Stimulated activated effector memory CD8-positive, alpha-beta T cell treated with anti-CD3 and anti-CD28 coated beads, Interleukin-12 subunit alpha, Interleukin-12 subunit beta, amount 100 ng/mL, for 72 hours (primary cell): ENCODE measurements around the gene CALCOCO1.
"Not testable (repeated sequence)": the region's sequence is repeated elsewhere in the genome, so short reads cannot be mapped to it uniquely, and the experiment has no call there.

Source experiments
- ATAC-seq: fragments of 150-1000 bp; cut with Tn5 transposase; 2 replicates; pipeline ENCODE4 v1.10.0; 2021
- DNase-seq, 2 donors: peaks; one replicate each; pipeline ENCODE4 v3.0.0; 2021 to 2022; ENCODE audit warnings: low spot score in 2 of 2
- H3K27ac Mint-ChIP-seq: one replicate; pipeline ENCODE4 v1.8.0; 2022; ENCODE audit warnings: mild to moderate bottlenecking, mixed read lengths
- H3K36me3 Mint-ChIP-seq: one replicate; pipeline ENCODE4 v1.8.0; 2022; ENCODE audit warnings: mild to moderate bottlenecking, mixed read lengths
- H3K4me1 Mint-ChIP-seq: one replicate; pipeline ENCODE4 v1.8.0; 2022; ENCODE audit warnings: mixed read lengths
- H3K4me3 Mint-ChIP-seq: one replicate; pipeline ENCODE4 v1.8.0; 2022; ENCODE audit warnings: mild to moderate bottlenecking, mixed read lengths
- H3K9me3 Mint-ChIP-seq: one replicate; pipeline ENCODE4 v1.8.0; 2022; ENCODE audit warnings: mixed read lengths

Gene CALCOCO1

GRCh38 chr12:53728206-53728605 is 954 bp upstream of the CALCOCO1 start:
- ATAC-seq (no peak), DNase-seq (no peak)
- Mint-ChIP-seq H3K9me3 (no peaks in the 10 kb centered on the region), H3K4me1 (peaks cover 37% of the 10 kb centered on the region), H3K36me3 (peaks cover 30% of the 10 kb centered on the region), H3K4me3 (peak overlapping the region; percentile 90), H3K27ac (peak overlapping the region; percentile 89)

GRCh38 chr12:53726946-53727309 is 324 bp downstream of the CALCOCO1 start:
- no peak for ATAC-seq
- no peaks in the 10 kb centered on the region for H3K9me3 Mint-ChIP-seq
- DNase-seq, result no peak
- H3K36me3 Mint-ChIP-seq, result peaks cover 43% of the 10 kb centered on the region
- peaks cover 37% of the 10 kb centered on the region for H3K4me1 Mint-ChIP-seq
- peak overlapping the region; percentile 89 for H3K27ac Mint-ChIP-seq
- peak overlapping the region; percentile 90 for H3K4me3 Mint-ChIP-seq

DNA sequence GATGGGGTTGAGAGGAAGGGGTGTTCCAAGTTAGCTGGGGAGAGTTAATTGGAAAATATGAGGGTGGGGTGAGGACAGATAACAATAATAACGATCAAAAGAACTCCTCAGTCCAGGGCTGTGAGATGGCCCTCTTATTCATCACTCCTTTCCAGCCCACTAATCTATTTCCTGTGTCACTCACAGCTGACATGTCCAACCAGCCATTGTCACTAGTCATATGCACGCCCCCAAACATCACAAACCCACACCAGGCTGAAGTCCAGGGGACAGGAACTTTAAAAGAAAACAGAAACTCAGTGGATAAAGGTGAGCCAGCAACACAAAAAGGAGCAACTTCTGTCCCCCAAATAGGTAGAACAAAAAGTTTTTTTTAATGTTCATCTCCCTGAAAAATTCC is 911 bp downstream of the CALCOCO1 start:
- ATAC-seq (peak; percentile 65), DNase-seq (no peak)
- peak overlapping the region; percentile 89 for H3K27ac Mint-ChIP-seq

DNA sequence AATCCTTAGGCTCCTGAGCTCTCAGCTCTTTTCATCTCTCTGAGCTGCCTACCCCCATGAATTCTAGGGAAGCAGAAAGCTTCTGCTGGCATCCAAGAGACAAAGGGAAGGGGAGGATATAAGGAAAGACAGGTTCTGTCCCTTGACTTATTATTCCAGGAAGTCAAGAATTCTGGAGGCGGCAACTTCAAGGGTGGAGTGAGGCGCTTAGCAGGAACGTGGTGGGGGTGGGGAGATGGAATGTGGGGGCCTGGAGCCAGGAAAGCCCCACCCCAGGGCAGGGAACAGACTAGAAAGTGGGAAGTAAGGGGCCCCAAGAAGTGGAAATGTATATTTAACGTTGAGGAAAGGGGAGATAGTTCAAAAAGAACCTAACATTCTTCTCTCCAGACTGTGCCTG is 1.4 kb downstream of the CALCOCO1 start:
- Mint-ChIP-seq H3K4me1 (peaks cover 37% of the 10 kb centered on the region), H3K27ac (peak overlapping the region; percentile 89), H3K9me3 (no peaks in the 10 kb centered on the region), H3K4me3 (peak overlapping the region; percentile 90), H3K36me3 (peaks cover 54% of the 10 kb centered on the region)
- ATAC-seq (no peak), DNase-seq (no peak)

More for the DNA sequence above, 911 bp downstream of the CALCOCO1 start:
- peak overlapping the region; percentile 90 for H3K4me3 Mint-ChIP-seq
- peaks cover 37% of the 10 kb centered on the region for H3K4me1 Mint-ChIP-seq
- no peaks in the 10 kb centered on the region for H3K9me3 Mint-ChIP-seq
- peaks cover 49% of the 10 kb centered on the region for H3K36me3 Mint-ChIP-seq

GRCh38 chr12:53722450-53723041 is 4.7 kb downstream of the CALCOCO1 start:
- Mint-ChIP-seq H3K36me3 (peaks cover 83% of the 10 kb centered on the region), H3K9me3 (no peaks in the 10 kb centered on the region), H3K4me1 (peaks cover 29% of the 10 kb centered on the region), H3K27ac (peak overlapping the region; percentile 32), H3K4me3 (no peak overlapping the region)
- no peak for ATAC-seq
- DNase-seq, result no peak

- ATAC-seq, result no peak
- Mint-ChIP-seq H3K9me3 (no peaks in the 10 kb centered on the region), H3K4me3 (no peak overlapping the region), H3K27ac (peak overlapping the region; percentile 60), H3K4me1 (peaks cover 13% of the 10 kb centered on the region), H3K36me3 (peaks cover 89% of the 10 kb centered on the region)
- DNase-seq, result no peak
Measured at GRCh38 chr12:53720946-53721345, 6.3 kb downstream of the CALCOCO1 start.

GRCh38 chr12:53719649-53720048 is 7.6 kb downstream of the CALCOCO1 start:
- no peak for DNase-seq
- H3K4me3 Mint-ChIP-seq, result no peak overlapping the region
- ATAC-seq, result no peak
- peaks cover 5% of the 10 kb centered on the region for H3K4me1 Mint-ChIP-seq
- peaks cover 83% of the 10 kb centered on the region for H3K36me3 Mint-ChIP-seq
- no peak overlapping the region for H3K27ac Mint-ChIP-seq
- H3K9me3 Mint-ChIP-seq, result no peaks in the 10 kb centered on the region

GRCh38 chr12:53718567-53718966 is 8.7 kb downstream of the CALCOCO1 start:
- not testable (repeated sequence) for H3K9me3 Mint-ChIP-seq, H3K4me3 Mint-ChIP-seq, H3K27ac Mint-ChIP-seq, ATAC-seq, DNase-seq, H3K4me1 Mint-ChIP-seq
- peaks cover 78% of the 10 kb centered on the region for H3K36me3 Mint-ChIP-seq

GRCh38 chr12:53717319-53717718 is 9.9 kb downstream of the CALCOCO1 start:
- DNase-seq (no peak), ATAC-seq (no peak)
- no peak overlapping the region for H3K27ac Mint-ChIP-seq
- peaks cover 74% of the 10 kb centered on the region for H3K36me3 Mint-ChIP-seq
- H3K4me1 Mint-ChIP-seq, result no peaks in the 10 kb centered on the region
- H3K9me3 Mint-ChIP-seq, result no peaks in the 10 kb centered on the region
- H3K4me3 Mint-ChIP-seq, result no peak overlapping the region

DNA sequence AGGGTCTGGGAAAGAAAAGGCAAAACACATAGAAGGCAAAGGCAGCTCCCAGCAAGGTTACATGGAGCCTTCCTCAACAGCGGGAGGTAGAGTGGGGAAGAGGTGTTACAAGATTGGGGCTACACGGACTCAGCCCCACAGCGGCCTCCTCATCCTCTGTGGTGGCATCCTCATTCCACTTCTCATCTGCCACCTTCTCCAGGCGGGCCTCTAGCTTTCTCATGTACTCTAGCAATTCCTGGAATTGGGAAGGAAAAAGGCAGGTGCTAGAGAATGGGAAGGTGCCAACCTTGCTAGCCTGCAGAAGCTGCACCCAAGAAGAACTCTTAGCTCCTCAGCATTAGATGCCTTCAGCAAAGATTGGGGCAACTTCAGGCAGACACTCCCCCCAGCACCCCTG is 13.2 kb downstream of the CALCOCO1 start:
- no peak overlapping the region for H3K27ac Mint-ChIP-seq
- DNase-seq (no peak), ATAC-seq (no peak)
- H3K4me1 Mint-ChIP-seq, result no peaks in the 10 kb centered on the region
- no peaks in the 10 kb centered on the region for H3K9me3 Mint-ChIP-seq
- peaks cover 51% of the 10 kb centered on the region for H3K36me3 Mint-ChIP-seq
- H3K4me3 Mint-ChIP-seq, result no peak overlapping the region

GRCh38 chr12:53713516-53713915 is 13.7 kb downstream of the CALCOCO1 start:
- Mint-ChIP-seq H3K4me1 (no peaks in the 10 kb centered on the region), H3K27ac (peak overlapping the region; percentile 71)
- ATAC-seq, result no peak

DNA sequence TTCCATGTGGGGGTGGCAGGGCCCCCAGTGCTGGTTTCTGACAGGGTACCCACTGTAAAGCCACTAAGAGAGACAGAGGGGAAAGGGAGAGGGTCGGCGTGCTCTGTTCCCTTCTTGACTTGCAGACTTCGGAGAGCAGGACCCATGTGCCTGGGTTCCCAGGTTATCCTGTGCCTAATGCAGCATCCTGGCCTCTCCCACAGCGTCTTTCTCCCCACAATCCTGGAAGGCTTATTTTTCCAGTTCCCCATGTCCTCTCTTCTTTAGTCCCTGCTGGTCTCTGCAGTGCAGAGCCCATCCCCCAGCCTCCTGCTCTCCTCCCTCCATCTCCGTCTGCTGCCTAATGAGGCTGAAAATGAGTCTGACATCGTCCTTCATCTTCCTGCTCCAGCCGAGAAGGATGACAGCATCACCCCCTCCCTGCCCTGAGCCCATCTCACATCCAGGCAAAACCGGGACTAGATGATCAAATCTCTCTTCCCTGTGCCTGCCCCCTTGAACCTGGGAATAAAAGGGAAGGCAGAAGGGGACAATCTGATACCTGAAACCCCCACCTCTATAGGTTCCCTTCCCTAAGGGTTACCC is 15.1 kb downstream of the CALCOCO1 start:
- DNase-seq, result no peak
- no peaks in the 10 kb centered on the region for H3K9me3 Mint-ChIP-seq
- H3K4me1 Mint-ChIP-seq, result no peaks in the 10 kb centered on the region
- H3K27ac Mint-ChIP-seq, result no peak overlapping the region
- ATAC-seq, result no peak
- peaks cover 39% of the 10 kb centered on the region for H3K36me3 Mint-ChIP-seq
- H3K4me3 Mint-ChIP-seq, result no peak overlapping the region

More at GRCh38 chr12:53713516-53713915, 13.7 kb downstream of the CALCOCO1 start:
- Mint-ChIP-seq H3K9me3 (no peaks in the 10 kb centered on the region), H3K4me3 (no peak overlapping the region), H3K36me3 (peaks cover 46% of the 10 kb centered on the region)
- DNase-seq, result no peak

DNA sequence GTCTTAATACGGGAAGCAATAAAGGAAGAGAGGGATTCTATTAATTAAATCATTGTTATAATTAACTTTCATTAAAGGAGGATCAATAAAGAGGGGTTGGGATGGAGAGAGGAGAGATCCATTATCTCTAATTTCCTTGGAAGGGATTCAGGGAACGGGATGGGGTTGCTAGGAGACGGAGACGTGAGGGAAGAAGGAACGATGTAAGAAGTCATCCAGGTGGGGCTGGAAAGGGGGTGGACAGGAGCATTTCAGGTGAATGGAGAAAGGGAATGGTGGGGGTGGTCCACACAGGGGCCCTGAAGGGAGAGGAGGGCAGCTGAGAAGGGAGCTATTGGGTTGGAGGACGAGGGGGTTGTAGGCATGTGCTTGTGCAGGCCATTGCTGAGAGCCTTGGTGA is 17.2 kb downstream of the CALCOCO1 start:
- Mint-ChIP-seq H3K4me3 (no peak overlapping the region), H3K9me3 (no peaks in the 10 kb centered on the region), H3K27ac (peak overlapping the region; percentile 15)

GRCh38 chr12:53709671-53710070 is 17.6 kb downstream of the CALCOCO1 start:
- ATAC-seq, result no peak
- H3K27ac Mint-ChIP-seq, result no peak overlapping the region
- H3K36me3 Mint-ChIP-seq, result peaks cover 24% of the 10 kb centered on the region
- no peak overlapping the region for H3K4me3 Mint-ChIP-seq
- no peaks in the 10 kb centered on the region for H3K9me3 Mint-ChIP-seq
- H3K4me1 Mint-ChIP-seq, result no peaks in the 10 kb centered on the region
- no peak for DNase-seq

More for the DNA sequence above, 17.2 kb downstream of the CALCOCO1 start:
- peaks cover 24% of the 10 kb centered on the region for H3K36me3 Mint-ChIP-seq
- DNase-seq (no peak), ATAC-seq (no peak)
- no peaks in the 10 kb centered on the region for H3K4me1 Mint-ChIP-seq

GRCh38 chr12:53706080-53706479 is 21.2 kb downstream of the CALCOCO1 start:
- Mint-ChIP-seq H3K9me3 (no peaks in the 10 kb centered on the region), H3K4me3 (no peak overlapping the region), H3K27ac (no peak overlapping the region), H3K36me3 (no peaks in the 10 kb centered on the region), H3K4me1 (peaks cover 8% of the 10 kb centered on the region)
- ATAC-seq, result no peak
- no peak for DNase-seq

- no peak overlapping the region for H3K4me3 Mint-ChIP-seq
- H3K9me3 Mint-ChIP-seq, result no peaks in the 10 kb centered on the region
- ATAC-seq (no peak), DNase-seq (no peak)
- H3K27ac Mint-ChIP-seq, result no peak overlapping the region
- H3K4me1 Mint-ChIP-seq, result peaks cover 8% of the 10 kb centered on the region
- H3K36me3 Mint-ChIP-seq, result no peaks in the 10 kb centered on the region
Measured at GRCh38 chr12:53703756-53704155, 23.5 kb downstream of the CALCOCO1 start.
